GM18873 (cell line): ENCODE results near the gene TRIM34.
"Not testable (repeated sequence)": the region's sequence is repeated elsewhere in the genome, so short reads cannot be mapped to it uniquely, and the experiment has no call there.

Experiments
- ATAC-seq: cut with Tn5 transposase; IDR thresholded peaks from one replicate; pipeline ENCODE4 v1.9.1; 2021; ENCODE audit warnings: mild to moderate bottlenecking, moderate library complexity, moderate number of reproducible peaks; ENCODE audit not compliant: unreplicated experiment, low FRiP score

TRIM34 gene

GRCh38 chr11:5683620-5684019, 58.8 kb downstream of the TRIM34 start:
- not testable (repeated sequence) for ATAC-seq

- peak; percentile 22 for ATAC-seq
Observed at GRCh38 chr11:5684036-5684645, 59.3 kb downstream of the TRIM34 start.

GRCh38 chr11:5684646-5685362, 60.0 kb downstream of the TRIM34 start, which contains the start of gene TRIM5:
TSS of gene TRIM5 (minus strand) at chr11:5685074. CDS start at chr11:5680177, 4,897 bp downstream.
- ATAC-seq = peak; percentile 57

GRCh38 chr11:5686426-5686825, 61.6 kb downstream of the TRIM34 start:
- no peak for ATAC-seq

GRCh38 chr11:5688482-5688881, 63.7 kb downstream of the TRIM34 start:
- no peak for ATAC-seq

GRCh38 chr11:5689551-5689983, 64.8 kb downstream of the TRIM34 start, which contains the start of gene TRIM22:
TSS of gene TRIM22 (plus strand) at chr11:5689790. CDS start at chr11:5696233, 6,443 bp downstream.
- peak; percentile 86 for ATAC-seq

GRCh38 chr11:5690216-5690615, 65.4 kb downstream of the TRIM34 start:
- no peak for ATAC-seq

- ATAC-seq = no peak
Observed at GRCh38 chr11:5690736-5691135, 65.9 kb downstream of the TRIM34 start.

GRCh38 chr11:5691238-5691963, 66.6 kb downstream of the TRIM34 start:
- not testable (repeated sequence) for ATAC-seq

GRCh38 chr11:5691964-5692361, 67.2 kb downstream of the TRIM34 start:
- ATAC-seq = no peak
